Pancreas (tissue), 10 donors: Measurements from ENCODE around the gene ZNF45. TPM values are rescaled to one million over a fixed set of nuclear protein-coding genes. Genes with fewer than 3 reads are reported as not detected.

Experiments
- ATAC-seq, 4 donors: fragments of 200-7000 bp; cut with Tn5 transposase; one replicate each; pipeline versions ENCODE4 v1.8.0 to v1.9.1; 2020; ENCODE audit warnings: mild to moderate bottlenecking in 4 of 4, moderate library complexity in 4 of 4
- DNase-seq, 6 donors: peaks; one replicate each; pipeline ENCODE4 v3.0.0-alpha.2; 2020
- FAIRE-seq: peaks from 2 replicates; lab custom pipeline; 2012; peaks lifted over from hg19 to GRCh38; lab: Jason Lieb, UNC
- H3K27ac ChIP-seq, 4 donors: fragments of 200-600 bp; sonication (generic); 1 replicate in 3 of 4; 2 replicates in 1 of 4; pipeline versions ENCODE4 v1.5.0 to v1.8.0; 2020
- H3K27me3 ChIP-seq, 4 donors: fragments of 200-600 bp; one replicate each; pipeline ENCODE4 v1.8.0; 2021
- H3K36me3 ChIP-seq, 3 donors: fragments of 200-600 bp; sonication (generic) in 1 of 3; one replicate each; pipeline versions ENCODE4 v1.5.0 to v1.8.0; 2020 to 2021
- H3K4me1 ChIP-seq, 3 donors: fragments of 200-600 bp; one replicate each; pipeline ENCODE4 v1.8.0; 2021
- H3K4me3 ChIP-seq, 4 donors: fragments of 200-600 bp; sonication (generic) in 2 of 4; one replicate each; pipeline versions ENCODE4 v1.5.0 to v1.8.0; 2020 to 2021
- H3K9me3 ChIP-seq, 4 donors: fragments of 200-600 bp; one replicate each; pipeline ENCODE4 v1.8.0; 2021
- WGBS, 2 donors: extraction: QIAGEN DNeasy Blood & Tissue Kit; methylation state at CpG; one replicate each; pipeline ENCODE4 v1.1.7; 2013; 5-methylcytosine and 5-hydroxymethylcytosine counted together
- intact Hi-C, 3 donors: fragments of 100-400 bp; cut with DNase I; formaldehyde crosslinking; loops; one replicate each; pipeline versions ENCODE4 v1.11.1 to v1.14.2; 2022
- polyA plus RNA-seq, 2 donors: library from polyadenylated mRNA; stranded (reverse); fragments of 200-250 nt; gene quantifications; one replicate each; pipeline ENCODE4 v1.2.3, GENCODE V29; 2013
- total RNA-seq, 6 donors: library from RNA; stranded (reverse); fragmentation: NEBNext Ultra II Directional in 4 of 6; extraction: Animal tissue kit (Norgen Biotek cat#: 25700) in 4 of 6; gene quantifications; one replicate each; pipeline versions ENCODE4 v1.2.1 to v1.2.4, GENCODE V29; 2021 to 2023
- TF ChIP-seq, protein P1 (sequence below), 4 donors: fragments of 200-600 bp; sonication (generic) in 3 of 4; IDR thresholded peaks; one replicate each; pipeline versions ENCODE4 v1.5.0 to v1.8.0; 2021; ENCODE audit warnings: antibody characterized with exemption in 4 of 4
- donor health status: healthy with polysubstance abuse.
- donor health status: DM: no; HTN: no; CAD: no; lungs with moderate emphysema.
- donor health status: DM: no; HTN: no; CAD: no.
- donor health status: control.
- donor health status: control.
- donor health status: Bipolar disorder and iron deficiency.
- donor health status: DM: yes; HTN: yes; CAD: no.
- donor health status: DM: no; HTN: no; CAD: no.
- donor health status: DM: no; HTN: no; CAD: no.
- donor health status: DM: yes; HTN: yes; CAD: no.

ZNF45 gene
- total and polyA plus RNA-seq, 8 donors: 2.3 to 8.7 (median 4.4) TPM

DNA sequence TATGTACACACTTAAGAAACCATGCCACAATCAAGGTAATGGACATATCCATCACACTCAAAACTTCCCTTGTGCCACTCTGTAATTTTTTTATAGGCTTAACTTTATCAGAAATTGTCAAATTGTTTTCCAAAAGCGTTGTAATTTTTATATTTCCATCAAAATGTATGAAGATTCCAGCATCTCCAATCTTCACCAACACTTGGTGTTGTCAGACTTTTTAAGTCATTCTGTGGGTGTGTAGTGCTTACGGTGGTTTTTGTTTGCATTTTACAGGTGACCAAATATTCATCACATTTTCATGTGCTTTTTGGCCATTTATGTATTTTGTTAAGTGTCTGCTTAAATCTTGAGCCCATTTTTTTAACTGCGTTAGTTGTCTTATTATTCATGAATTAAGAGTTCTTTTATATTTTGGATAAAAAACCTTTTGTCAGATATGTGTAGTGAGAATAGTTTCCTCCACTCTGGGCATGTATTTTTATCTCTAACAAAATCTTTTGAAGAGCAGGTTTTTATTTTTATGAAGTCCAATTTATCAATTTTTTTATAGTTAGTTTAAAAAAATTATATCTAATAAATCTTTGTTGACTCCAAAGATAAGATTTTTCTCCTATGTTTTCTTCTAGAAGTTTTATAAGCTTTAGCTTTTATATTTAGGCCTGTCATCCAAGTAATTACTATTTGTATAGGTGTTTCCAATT, 4.6 kb upstream of the ZNF45 start:
- DNase-seq: no peak
- 32 to 53% methylated on average over 3 of the region's 3 CpGs for whole genome bisulfite sequencing, 2 donors
- peak; percentile 9 for FAIRE-seq
- H3K27me3 ChIP-seq: no peaks in the 10 kb centered on the region
- no peaks in the 10 kb centered on the region for H3K36me3 ChIP-seq
- TF ChIP-seq, protein P1, sequence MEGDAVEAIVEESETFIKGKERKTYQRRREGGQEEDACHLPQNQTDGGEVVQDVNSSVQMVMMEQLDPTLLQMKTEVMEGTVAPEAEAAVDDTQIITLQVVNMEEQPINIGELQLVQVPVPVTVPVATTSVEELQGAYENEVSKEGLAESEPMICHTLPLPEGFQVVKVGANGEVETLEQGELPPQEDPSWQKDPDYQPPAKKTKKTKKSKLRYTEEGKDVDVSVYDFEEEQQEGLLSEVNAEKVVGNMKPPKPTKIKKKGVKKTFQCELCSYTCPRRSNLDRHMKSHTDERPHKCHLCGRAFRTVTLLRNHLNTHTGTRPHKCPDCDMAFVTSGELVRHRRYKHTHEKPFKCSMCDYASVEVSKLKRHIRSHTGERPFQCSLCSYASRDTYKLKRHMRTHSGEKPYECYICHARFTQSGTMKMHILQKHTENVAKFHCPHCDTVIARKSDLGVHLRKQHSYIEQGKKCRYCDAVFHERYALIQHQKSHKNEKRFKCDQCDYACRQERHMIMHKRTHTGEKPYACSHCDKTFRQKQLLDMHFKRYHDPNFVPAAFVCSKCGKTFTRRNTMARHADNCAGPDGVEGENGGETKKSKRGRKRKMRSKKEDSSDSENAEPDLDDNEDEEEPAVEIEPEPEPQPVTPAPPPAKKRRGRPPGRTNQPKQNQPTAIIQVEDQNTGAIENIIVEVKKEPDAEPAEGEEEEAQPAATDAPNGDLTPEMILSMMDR (IDR thresholded peaks at IDR 0.05): no peak
- H3K9me3 ChIP-seq: no peaks in the 10 kb centered on the region
- H3K27ac ChIP-seq: no peak overlapping the region
- peaks cover 0 to 4% (median 0%) of the 10 kb centered on the region in 3 donors for H3K4me1 ChIP-seq
- intact Hi-C loops: no loop called here
- H3K4me3 ChIP-seq: no peak overlapping the region
- ATAC-seq: no peak

DNA sequence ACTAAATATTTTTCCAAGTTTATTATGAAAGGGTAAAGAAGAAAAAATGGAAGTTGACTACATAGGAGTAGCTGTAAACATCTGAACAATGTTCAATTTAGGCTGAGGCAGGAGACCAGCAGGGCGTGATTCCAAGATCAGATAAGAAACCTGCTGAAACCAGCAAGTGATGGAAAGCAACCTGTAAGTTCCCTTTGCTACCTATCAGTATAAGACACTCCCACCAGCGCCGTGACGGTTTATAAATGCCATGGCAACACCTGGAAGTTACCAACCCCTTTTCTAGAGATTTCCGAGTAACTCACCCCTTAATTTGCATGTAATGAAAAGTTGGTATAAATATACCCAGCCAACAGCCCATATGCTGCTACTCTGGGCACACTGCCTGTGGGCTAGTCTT, 1.1 kb upstream of the ZNF45 start:
- no peak for FAIRE-seq
- DNase-seq: no peak
- WGBS, 2 donors: 41 to 50% methylated on average over 5 of the region's 5 CpGs
- TF ChIP-seq, protein P1 (IDR thresholded peaks at IDR 0.05): no peak
- ATAC-seq: no peak
- Histone ChIP-seq H3K9me3 (no peaks in the 10 kb centered on the region), H3K4me1 (peaks cover 0 to 12% (median 5%) of the 10 kb centered on the region in 3 donors), H3K36me3 (peaks cover 0 to 9% (median 0%) of the 10 kb centered on the region in 3 donors), H3K27ac (no peak overlapping the region), H3K27me3 (no peaks in the 10 kb centered on the region), H3K4me3 (no peak overlapping the region)
- intact Hi-C loops: no loop called here

DNA sequence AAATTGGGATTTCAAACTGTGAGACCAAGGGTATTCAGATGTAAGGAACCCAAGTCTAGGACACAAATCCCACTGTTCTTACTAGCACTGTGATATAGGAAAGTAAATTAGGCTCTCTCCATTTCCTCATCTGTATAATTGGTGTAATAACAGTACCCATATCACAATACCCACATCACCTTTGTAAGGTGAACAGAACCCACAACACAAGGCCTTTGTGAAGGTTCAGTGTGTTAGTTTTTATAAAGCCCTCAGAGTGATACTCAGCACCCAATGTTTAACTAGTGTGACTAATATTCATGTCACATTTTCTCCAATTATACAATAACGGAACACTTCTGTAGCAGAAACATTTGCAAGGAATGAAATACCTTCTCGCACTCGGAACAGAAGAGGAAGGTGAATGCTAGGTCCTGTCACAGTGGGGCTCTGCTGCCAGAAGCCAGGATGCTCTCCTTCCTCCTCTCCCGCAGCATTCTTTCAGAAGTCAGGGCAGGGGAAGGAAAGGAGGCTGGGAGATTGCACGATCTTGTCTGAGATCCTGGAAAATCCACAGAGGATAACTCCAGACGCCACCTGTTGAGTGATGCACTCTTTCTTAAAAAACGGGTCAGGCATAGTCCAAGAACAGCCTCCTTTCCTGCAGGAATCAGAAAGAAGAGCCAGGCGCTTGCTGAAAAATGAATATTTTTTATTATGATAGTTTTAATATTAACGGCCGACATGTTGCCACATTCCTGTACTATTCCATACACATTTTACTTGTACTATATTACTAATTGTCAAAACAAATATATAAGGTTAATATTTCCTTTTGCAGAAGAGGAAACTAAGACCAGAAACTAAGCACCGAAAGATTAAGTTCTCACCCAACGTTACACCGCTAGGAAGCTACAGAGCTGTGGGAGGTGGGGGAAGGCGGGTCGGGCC, 762 bp downstream of the ZNF45 start:
- peaks cover 0 to 18% (median 0%) of the 10 kb centered on the region in 3 donors for H3K36me3 ChIP-seq
- peak overlapping the region; percentile 52 to 80 (median 64) for H3K27ac ChIP-seq
- ATAC-seq (peak in 1 of 4 donors; percentile 3), FAIRE-seq (no peak), DNase-seq (no peak)
- TF ChIP-seq, protein P1 (IDR thresholded peaks at IDR 0.05): no peak
- no peaks in the 10 kb centered on the region for H3K9me3 ChIP-seq
- H3K27me3 ChIP-seq: no peaks in the 10 kb centered on the region
- peaks cover 0 to 12% (median 5%) of the 10 kb centered on the region in 3 donors for H3K4me1 ChIP-seq
- intact Hi-C loops: no loop called here
- peak overlapping the region; percentile 43 to 72 (median 60) for H3K4me3 ChIP-seq
- WGBS, 2 donors: 10 to 13% methylated on average over 15 of the region's 15 CpGs

DNA sequence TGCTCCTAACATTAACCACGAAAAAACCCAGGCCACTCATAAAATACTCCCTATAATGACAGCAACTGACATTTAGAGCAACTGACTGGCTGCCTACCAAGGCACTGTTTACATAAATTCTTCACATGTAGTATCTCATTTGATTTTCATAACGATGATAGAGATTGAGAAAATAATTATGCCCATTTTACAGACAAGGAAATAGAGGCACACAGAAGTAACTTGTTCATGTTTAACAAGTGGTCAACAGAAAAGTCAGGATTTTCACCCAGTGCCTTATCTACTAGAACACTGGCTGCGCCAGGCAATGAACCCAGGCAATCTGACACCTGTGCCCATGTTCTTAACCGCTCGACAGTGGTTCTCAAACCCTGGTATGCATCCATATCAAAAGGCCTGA, 6.3 kb downstream of the ZNF45 start:
- Histone ChIP-seq H3K9me3 (no peaks in the 10 kb centered on the region), H3K27ac (no peak overlapping the region), H3K4me3 (no peak overlapping the region), H3K27me3 (no peaks in the 10 kb centered on the region), H3K4me1 (peaks cover 0 to 7% (median 2%) of the 10 kb centered on the region in 3 donors), H3K36me3 (peaks cover 0 to 66% (median 14%) of the 10 kb centered on the region in 3 donors)
- ATAC-seq: no peak
- FAIRE-seq: no peak
- intact Hi-C loops: no loop called here
- TF ChIP-seq, protein P1 (IDR thresholded peaks at IDR 0.05): no peak
- no peak for DNase-seq
- 95 to 96% methylated on average over 5 of the region's 5 CpGs for WGBS, 2 donors
